HG03103 (cell line): ENCODE results near the gene CORO2A.
A peak's percentile ranks its signal among the peaks of the same experiment; 100 is the strongest.
"Not testable (repeated sequence)": the region's sequence is repeated elsewhere in the genome, so short reads cannot be mapped to it uniquely, and the experiment has no call there.

Experiments used
- ATAC-seq: cut with Tn5 transposase; IDR thresholded peaks from one replicate; pipeline ENCODE4 v1.9.1; 2021; ENCODE audit warnings: low read depth; ENCODE audit not compliant: unreplicated experiment

CORO2A gene

GRCh38 chr9:98146101-98146991 is 46.1 kb downstream of the CORO2A start:
- ATAC-seq = no peak

- no peak for ATAC-seq
These were observed 47.8 kb downstream of the CORO2A start for GRCh38 chr9:98144631-98145030.

- ATAC-seq = no peak
These were observed 48.4 kb downstream of the CORO2A start for GRCh38 chr9:98144076-98144475.

GRCh38 chr9:98142925-98143481 is 49.4 kb downstream of the CORO2A start:
- ATAC-seq = no peak

- ATAC-seq = no peak
These were observed 50.1 kb downstream of the CORO2A start for GRCh38 chr9:98142182-98142907.

- ATAC-seq = no peak
These were observed 51.9 kb downstream of the CORO2A start for GRCh38 chr9:98140503-98140902.

- ATAC-seq = no peak
These were observed 55.9 kb downstream of the CORO2A start for GRCh38 chr9:98136489-98136888.

- no peak for ATAC-seq
These were observed 56.5 kb downstream of the CORO2A start for GRCh38 chr9:98135938-98136337.

- no peak for ATAC-seq
These were observed 56.9 kb downstream of the CORO2A start for GRCh38 chr9:98135558-98135934.

- no peak for ATAC-seq
These were observed 57.5 kb downstream of the CORO2A start for GRCh38 chr9:98134702-98135557.

- ATAC-seq = no peak
These were observed 59.4 kb downstream of the CORO2A start for GRCh38 chr9:98132806-98133631.

- no peak for ATAC-seq
These were observed 60.3 kb downstream of the CORO2A start for GRCh38 chr9:98132158-98132557.

GRCh38 chr9:98130576-98131228 is 61.7 kb downstream of the CORO2A start:
- no peak for ATAC-seq

GRCh38 chr9:98130060-98130459 is 62.4 kb downstream of the CORO2A start:
- ATAC-seq = not testable (repeated sequence)

- ATAC-seq = peak; percentile 73
These were observed 63.0 kb downstream of the CORO2A start for GRCh38 chr9:98129451-98129881.

GRCh38 chr9:98128316-98128715 is 64.1 kb downstream of the CORO2A start:
- no peak for ATAC-seq

- ATAC-seq = no peak
These were observed 65.2 kb downstream of the CORO2A start for GRCh38 chr9:98127226-98127625.

- ATAC-seq = no peak
These were observed 67.6 kb downstream of the CORO2A start for GRCh38 chr9:98124637-98125426.
